Caco-2 (cell line): ENCODE measurements around the gene SEZ6L. TPM values are rescaled to one million over a fixed set of nuclear protein-coding genes. Genes with fewer than 3 reads are reported as not detected.

Experiments used
- BruUV-seq: library from RNA; stranded (reverse); fragments of 400-500 nt; replicated peaks from 2 replicates; lab custom pipeline; 2021; lab: Mats Ljungman, UMichigan
- CTCF ChIA-PET: fragments of 300-600 bp; sonication (Branson Sonifier 250); formaldehyde crosslinking; loops from one replicate; lab custom pipeline; 2022; ENCODE audit warnings: antibody characterized with exemption; lab: Charles Lee
- POLR2A ChIA-PET: fragments of 300-600 bp; sonication (Branson Sonifier 250); formaldehyde crosslinking; loops from one replicate; lab custom pipeline; 2022; ENCODE audit warnings: antibody characterized with exemption; lab: Charles Lee
- DNase-seq, 2 experiments: peaks; one replicate each; pipeline versions ENCODE4 v3.0.0 to v3.0.0-alpha.2; 2020 to 2022
- H3K27me3 ChIP-seq: replicated peaks from 2 replicates; pipeline ENCODE4 v1.6.0; 2011; ENCODE audit warnings: low read length; ENCODE audit not compliant: control insufficient read depth, insufficient read depth
- H3K36me3 ChIP-seq: 2 replicates; pipeline ENCODE4 v1.5.1; 2011; ENCODE audit warnings: low read length; ENCODE audit not compliant: control insufficient read depth, insufficient read depth
- H3K4me1 ChIP-seq: fragments of 250-450 bp; sonication (Bioruptor Pico); 2 replicates; pipeline ENCODE4 v1.5.1; 2020; ENCODE audit warnings: mild to moderate bottlenecking
- H3K4me3 ChIP-seq: 2 replicates; pipeline ENCODE4 v1.5.1; 2011; ENCODE audit warnings: low read depth, mild to moderate bottlenecking, control low read depth, low read length
- H3K9me3 ChIP-seq: fragments of 250-450 bp; sonication (Bioruptor Pico); 2 replicates; pipeline ENCODE4 v1.5.1; 2020; ENCODE audit warnings: mild to moderate bottlenecking, moderate library complexity
- H3K27ac Mint-ChIP-seq: one replicate; pipeline ENCODE4 v1.8.0; 2022; ENCODE audit warnings: mixed read lengths; ENCODE audit not compliant: unreplicated experiment
- H3K27me3 Mint-ChIP-seq: one replicate; pipeline ENCODE4 v1.8.0; 2022; ENCODE audit warnings: mixed read lengths; ENCODE audit not compliant: insufficient read depth, unreplicated experiment
- H3K36me3 Mint-ChIP-seq: one replicate; pipeline ENCODE4 v1.8.0; 2022; ENCODE audit warnings: mild to moderate bottlenecking, mixed read lengths; ENCODE audit not compliant: insufficient read depth, unreplicated experiment
- H3K4me1 Mint-ChIP-seq: one replicate; pipeline ENCODE4 v1.8.0; 2022; ENCODE audit warnings: low read depth, mixed read lengths; ENCODE audit not compliant: unreplicated experiment
- H3K4me3 Mint-ChIP-seq: one replicate; pipeline ENCODE4 v1.8.0; 2022; ENCODE audit warnings: mild to moderate bottlenecking, moderate library complexity, mixed read lengths; ENCODE audit not compliant: unreplicated experiment
- H3K9me3 Mint-ChIP-seq: one replicate; pipeline ENCODE4 v1.8.0; 2022; ENCODE audit warnings: mixed read lengths; ENCODE audit not compliant: unreplicated experiment
- CTCF ChIP-seq, 2 experiments: fragments of 200-600 bp in 1 of 2; IDR thresholded peaks; 1 replicate in 1 of 2; 2 replicates in 1 of 2; pipeline versions ENCODE4 v1.5.1 to v1.8.0; 2011 to 2022; ENCODE audit warnings: antibody characterized with exemption in 1 of 2, control low read depth in 1 of 2, inconsistent platforms in 1 of 2, low read depth in 1 of 2, low read length in 1 of 2, mild to moderate bottlenecking in 1 of 2, moderate library complexity in 1 of 2; ENCODE audit not compliant: insufficient read depth in 1 of 2, severe bottlenecking in 1 of 2, unreplicated experiment in 1 of 2
- intact Hi-C: fragments of 100-400 bp; cut with micrococcal nuclease; formaldehyde crosslinking; loops from one replicate; pipeline ENCODE4 v1.10.0; 2022; ENCODE audit not compliant: unreplicated experiment
- total RNA-seq: library from RNA; stranded (reverse); gene quantifications from 2 replicates; pipeline ENCODE4 v1.2.3, GENCODE V29; 2022

SEZ6L gene
- total RNA-seq, 1 experiment from 2014 or later = not detected

- H3K36me3 ChIP-seq = no peaks in the 10 kb centered on the region
- no peaks in the 10 kb centered on the region for H3K9me3 Mint-ChIP-seq
- H3K4me3 Mint-ChIP-seq = no peak overlapping the region
- H3K4me1 ChIP-seq = no peaks in the 10 kb centered on the region
- BruUV-seq = no TSS peak
- H3K27me3 Mint-ChIP-seq = peaks cover 26% of the 10 kb centered on the region
- no peaks in the 10 kb centered on the region for H3K27me3 ChIP-seq
- H3K36me3 Mint-ChIP-seq = no peaks in the 10 kb centered on the region
- H3K4me1 Mint-ChIP-seq = no peaks in the 10 kb centered on the region
- no peak overlapping the region for H3K27ac Mint-ChIP-seq
- H3K4me3 ChIP-seq = no peak overlapping the region
- ChIA-PET CTCF (no interaction called here), POLR2A (no interaction called here)
- TF ChIP-seq CTCF (IDR thresholded peaks at IDR 0.05; ENCODE audit: insufficient read depth in 1 of 2, low read depth in 1 of 2, low read length in 1 of 2, severe bottlenecking in 1 of 2, unreplicated experiment in 1 of 2) = no peak
- no peaks in the 10 kb centered on the region for H3K9me3 ChIP-seq
- intact Hi-C loops = no loop called here
- no peak for DNase-seq
Measured at GRCh38 chr22:26239581-26239980, 70.3 kb downstream of the SEZ6L start.

GRCh38 chr22:26241361-26241760 lies 72.1 kb downstream of the SEZ6L start:
- Histone ChIP-seq H3K36me3 (no peaks in the 10 kb centered on the region), H3K4me1 (no peaks in the 10 kb centered on the region), H3K4me3 (no peak overlapping the region), H3K9me3 (no peaks in the 10 kb centered on the region), H3K27me3 (no peaks in the 10 kb centered on the region)
- Mint-ChIP-seq H3K27me3 (peaks cover 26% of the 10 kb centered on the region), H3K27ac (no peak overlapping the region), H3K9me3 (no peaks in the 10 kb centered on the region), H3K4me1 (no peaks in the 10 kb centered on the region), H3K36me3 (no peaks in the 10 kb centered on the region), H3K4me3 (no peak overlapping the region)
- intact Hi-C loops = no loop called here
- no peak for DNase-seq
- ChIA-PET CTCF (interaction anchor here (0.6 kb wide), 1 partner anchor 109 kb away, joined by 3 read pairs; no protein-coding TSS in a partner anchor), POLR2A (no interaction called here)
- TF ChIP-seq CTCF (IDR thresholded peaks at IDR 0.05; ENCODE audit: insufficient read depth in 1 of 2, low read depth in 1 of 2, low read length in 1 of 2, severe bottlenecking in 1 of 2, unreplicated experiment in 1 of 2) = no peak
- no TSS peak for BruUV-seq

GRCh38 chr22:26245001-26245400 lies 75.7 kb downstream of the SEZ6L start:
- no peak for TF ChIP-seq CTCF (IDR thresholded peaks at IDR 0.05; ENCODE audit: insufficient read depth in 1 of 2, low read depth in 1 of 2, low read length in 1 of 2, severe bottlenecking in 1 of 2, unreplicated experiment in 1 of 2)
- Mint-ChIP-seq H3K4me1 (no peaks in the 10 kb centered on the region), H3K36me3 (no peaks in the 10 kb centered on the region), H3K9me3 (no peaks in the 10 kb centered on the region), H3K4me3 (no peak overlapping the region), H3K27ac (no peak overlapping the region), H3K27me3 (peaks cover 22% of the 10 kb centered on the region)
- Histone ChIP-seq H3K4me3 (no peak overlapping the region), H3K36me3 (no peaks in the 10 kb centered on the region), H3K9me3 (no peaks in the 10 kb centered on the region), H3K4me1 (no peaks in the 10 kb centered on the region), H3K27me3 (no peaks in the 10 kb centered on the region)
- ChIA-PET POLR2A (no interaction called here), CTCF (no interaction called here)
- no peak for DNase-seq
- intact Hi-C loops = no loop called here
- no TSS peak for BruUV-seq
